OCI-LY3 (cell line): ENCODE data around the gene CATSPERE.

Experiments
- CTCF ChIP-seq: fragments of 200-600, 300-600 bp; sonication (generic); IDR thresholded peaks from 2 replicates; pipeline ENCODE4 v1.5.1; 2014; ENCODE audit warnings: antibody characterized with exemption, low read length, low read depth
- EZH2phosphoT487 ChIP-seq: fragments of 200-600 bp; shearing (Covaris generic); IDR thresholded peaks from 2 replicates; pipeline ENCODE4 v1.6.1; 2018; ENCODE audit warnings: antibody characterized with exemption, mixed run types, low read depth

- no peak for TF ChIP-seq CTCF
- no peak for TF ChIP-seq EZH2phosphoT487
Measured at GRCh38 chr1:244442850-244443249, 18.2 kb upstream of the CATSPERE start.
